ENCODE measurements around the gene IZUMO1R.
A peak's percentile ranks its signal among the peaks of the same experiment; 100 is the strongest.

IZUMO1R gene

GRCh38 chr11:94303966-94304958 lies at the start of gene IZUMO1R:
Gene IZUMO1R, plus strand, starts transcription at chr11:94304580. Its CDS starts 1,057 bp downstream, at chr11:94305637.
- peak; percentile 31 for DNase-seq (ENCODE audit: low read depth)

- no peak for DNase-seq (ENCODE audit: low read depth)
These were observed 32.5 kb upstream of the IZUMO1R start for GRCh38 chr11:94271885-94272372.

- DNase-seq (ENCODE audit: low read depth) = no peak
These were observed 31.6 kb upstream of the IZUMO1R start for GRCh38 chr11:94272738-94273313.

GRCh38 chr11:94275961-94276360 lies 28.4 kb upstream of the IZUMO1R start:
- DNase-seq (ENCODE audit: low read depth) = no peak

GRCh38 chr11:94276943-94277342 lies 27.4 kb upstream of the IZUMO1R start:
- DNase-seq (ENCODE audit: low read depth) = no peak

GRCh38 chr11:94278207-94278606 lies 26.2 kb upstream of the IZUMO1R start:
- DNase-seq (ENCODE audit: low read depth) = peak; percentile 16

- DNase-seq (ENCODE audit: low read depth) = no peak
These were observed 24.4 kb upstream of the IZUMO1R start for GRCh38 chr11:94279996-94280395.

GRCh38 chr11:94281324-94281723 lies 23.1 kb upstream of the IZUMO1R start:
- no peak for DNase-seq (ENCODE audit: low read depth)

GRCh38 chr11:94283678-94284077 lies 20.7 kb upstream of the IZUMO1R start:
- DNase-seq (ENCODE audit: low read depth) = no peak

GRCh38 chr11:94295534-94295933 lies 8.8 kb upstream of the IZUMO1R start:
- DNase-seq (ENCODE audit: low read depth) = no peak

- no peak for DNase-seq (ENCODE audit: low read depth)
These were observed 6.3 kb upstream of the IZUMO1R start for GRCh38 chr11:94297985-94298576.

GRCh38 chr11:94302776-94303175 lies 1.6 kb upstream of the IZUMO1R start:
- no peak for DNase-seq (ENCODE audit: low read depth)

- peak; percentile 62 for DNase-seq (ENCODE audit: low read depth)
These were observed 766 bp downstream of the IZUMO1R start for GRCh38 chr11:94305146-94305545.

- no peak for DNase-seq (ENCODE audit: low read depth)
These were observed 2.9 kb downstream of the IZUMO1R start for GRCh38 chr11:94307101-94307791.

- DNase-seq (ENCODE audit: low read depth) = no peak
These were observed 3.6 kb downstream of the IZUMO1R start for GRCh38 chr11:94308024-94308423.

GRCh38 chr11:94309757-94310156 lies 5.4 kb downstream of the IZUMO1R start:
- DNase-seq (ENCODE audit: low read depth) = no peak

- no peak for DNase-seq (ENCODE audit: low read depth)
These were observed 6.0 kb downstream of the IZUMO1R start for GRCh38 chr11:94310191-94310875.

- no peak for DNase-seq (ENCODE audit: low read depth)
These were observed 8.0 kb downstream of the IZUMO1R start for GRCh38 chr11:94312339-94312738.

GRCh38 chr11:94314064-94314463 lies 9.7 kb downstream of the IZUMO1R start:
- no peak for DNase-seq (ENCODE audit: low read depth)

GRCh38 chr11:94315664-94316063 lies 11.3 kb downstream of the IZUMO1R start:
- DNase-seq (ENCODE audit: low read depth) = peak; percentile 31

GRCh38 chr11:94322501-94322900 lies 18.1 kb downstream of the IZUMO1R start:
- DNase-seq (ENCODE audit: low read depth) = no peak
